OCI-LY7 (cell line): ENCODE results near the gene SCAMP5. TPM values are rescaled to one million over a fixed set of nuclear protein-coding genes. Genes with fewer than 3 reads are reported as not detected.

Experiments
- BruUV-seq: library from RNA; stranded (reverse); fragments of 400-500 nt; replicated peaks from 2 replicates; lab custom pipeline; 2021; lab: Mats Ljungman, UMichigan
- CTCF ChIA-PET: fragments of 300-600 bp; sonication (Branson Sonifier 250); formaldehyde crosslinking; loops from one replicate; lab custom pipeline; 2022; ENCODE audit warnings: antibody characterized with exemption; ENCODE audit not compliant: unreplicated experiment; lab: Charles Lee
- POLR2A ChIA-PET: fragments of 300-600 bp; sonication (Branson Sonifier 250); formaldehyde crosslinking; loops from one replicate; lab custom pipeline; 2022; ENCODE audit warnings: antibody characterized with exemption; lab: Charles Lee
- DNase-seq: peaks from one replicate; pipeline ENCODE4 v3.0.0-alpha.2; 2015; ENCODE audit warnings: low spot score
- H2AFZ ChIP-seq: fragments of 200-600 bp; sonication (generic), shearing (Covaris generic); 2 replicates; pipeline ENCODE4 v1.6.1; 2014; ENCODE audit warnings: mild to moderate bottlenecking, antibody characterized with exemption, low read length, moderate library complexity
- H3K27ac ChIP-seq: fragments of 200-600 bp; sonication (generic); 2 replicates; pipeline ENCODE4 v1.5.1; 2014; ENCODE audit warnings: mixed run types, low read depth, mild to moderate bottlenecking, moderate library complexity, low read length, inconsistent platforms; ENCODE audit not compliant: poor library complexity, severe bottlenecking
- H3K36me3 ChIP-seq: fragments of 200-600 bp; sonication (generic); 2 replicates; pipeline ENCODE4 v1.6.1; 2014; ENCODE audit warnings: mild to moderate bottlenecking, antibody characterized with exemption, low read length, moderate library complexity, mixed read lengths; ENCODE audit not compliant: insufficient read depth
- H3K4me1 ChIP-seq: fragments of 200-600 bp; sonication (generic); 2 replicates; pipeline ENCODE4 v1.5.1; 2014; ENCODE audit warnings: mild to moderate bottlenecking, low read length; ENCODE audit not compliant: insufficient read depth, poor library complexity, severe bottlenecking
- H3K4me2 ChIP-seq: fragments of 200-600 bp; sonication (generic); 2 replicates; pipeline ENCODE4 v1.6.1; 2014; ENCODE audit warnings: mild to moderate bottlenecking, low read length
- H3K4me3 ChIP-seq: fragments of 200-600 bp; sonication (generic); 2 replicates; pipeline ENCODE4 v1.5.1; 2014; ENCODE audit warnings: mild to moderate bottlenecking, low read depth, low read length; ENCODE audit not compliant: poor library complexity, severe bottlenecking
- H3K79me2 ChIP-seq: fragments of 200-600 bp; sonication (generic); 2 replicates; pipeline ENCODE4 v1.6.1; 2016; ENCODE audit warnings: low read depth, mild to moderate bottlenecking, low read length, moderate library complexity, mixed read lengths; ENCODE audit not compliant: insufficient read depth
- H3K9me2 ChIP-seq: fragments of 200-600 bp; sonication (generic); 2 replicates; pipeline ENCODE4 v1.6.1; 2016; ENCODE audit warnings: mild to moderate bottlenecking, low read length, mixed read lengths; ENCODE audit not compliant: insufficient read depth
- H3K9me3 ChIP-seq: fragments of 200-600 bp; sonication (generic); 2 replicates; pipeline ENCODE4 v1.6.1; 2014; ENCODE audit warnings: mild to moderate bottlenecking, mixed run types, low read length, mixed read lengths
- H4K20me1 ChIP-seq: fragments of 200-600 bp; sonication (generic); 2 replicates; pipeline ENCODE4 v1.6.1; 2014; ENCODE audit warnings: mild to moderate bottlenecking, antibody characterized with exemption, low read length, moderate library complexity, mixed read lengths; ENCODE audit not compliant: insufficient read depth
- CTCF ChIP-seq: fragments of 200-600 bp; sonication (generic); conservative IDR thresholded peaks from 2 replicates; pipeline ENCODE4 v1.5.1; 2014; ENCODE audit warnings: mild to moderate bottlenecking, antibody characterized with exemption, low read length, moderate library complexity, mixed read lengths
- EZH2phosphoT487 ChIP-seq: fragments of 200-600 bp; sonication (generic); IDR thresholded peaks from 2 replicates; pipeline ENCODE4 v1.6.1; 2018; ENCODE audit warnings: low read depth, borderline replicate concordance, mild to moderate bottlenecking, mixed run types, antibody characterized with exemption, low read length, moderate library complexity, mixed read lengths
- intact Hi-C: fragments of 100-400 bp; cut with micrococcal nuclease; formaldehyde crosslinking; loops from one replicate; pipeline ENCODE4 v1.10.0; 2022; ENCODE audit not compliant: unreplicated experiment
- total RNA-seq, 2 experiments: library from RNA; depleted of rRNA in 1 of 2; stranded (reverse); fragments of >200 nt in 1 of 2; shearing (Covaris generic) in 1 of 2; gene quantifications; 2 replicates each; pipeline ENCODE4 v1.2.3, GENCODE V29; 2014 to 2022

The SCAMP5 gene
- total RNA-seq, 2 experiments from 2014 or later: 29.4 to 43.7 TPM

- CTCF ChIA-PET: no interaction called here
- H3K27ac ChIP-seq: no peak overlapping the region
- intact Hi-C loops: loop anchor here (5.0 kb wide), 1 partner anchor 215 kb away; the partner anchor contains the start of gene CYP1A2
- H3K9me2 ChIP-seq: no peaks in the 10 kb centered on the region
- H3K79me2 ChIP-seq: no peaks in the 10 kb centered on the region
- TF ChIP-seq EZH2phosphoT487 (no peak), CTCF (no peak)
- H3K36me3 ChIP-seq: no peaks in the 10 kb centered on the region
- H4K20me1 ChIP-seq: no peaks in the 10 kb centered on the region
- no TSS peak for BruUV-seq
- H3K4me3 ChIP-seq: no peak overlapping the region
- peaks cover 28% of the 10 kb centered on the region for H3K4me1 ChIP-seq
- no peak for DNase-seq
- no peaks in the 10 kb centered on the region for H3K9me3 ChIP-seq
- H3K4me2 ChIP-seq: no peak overlapping the region
- H2AFZ ChIP-seq: no peak overlapping the region
- POLR2A ChIA-PET: no interaction called here
Observed at GRCh38 chr15:74962671-74963070, 32.7 kb upstream of the SCAMP5 start.

- no peak overlapping the region for H3K4me2 ChIP-seq
- H3K79me2 ChIP-seq: no peaks in the 10 kb centered on the region
- H3K4me1 ChIP-seq: peaks cover 29% of the 10 kb centered on the region
- H3K9me3 ChIP-seq: no peaks in the 10 kb centered on the region
- no peaks in the 10 kb centered on the region for H3K9me2 ChIP-seq
- ChIA-PET CTCF (no interaction called here), POLR2A (interaction anchor here (0.6 kb wide), 1 partner anchor 47 kb away, joined by 3 read pairs; no protein-coding TSS in a partner anchor)
- H2AFZ ChIP-seq: no peak overlapping the region
- TF ChIP-seq EZH2phosphoT487 (no peak), CTCF (no peak)
- H3K27ac ChIP-seq: no peak overlapping the region
- DNase-seq: no peak
- H4K20me1 ChIP-seq: no peaks in the 10 kb centered on the region
- intact Hi-C loops: loop anchor here (5.0 kb wide), 1 partner anchor 216 kb away; the partner anchor contains the start of gene CYP1A2
- no TSS peak for BruUV-seq
- no peak overlapping the region for H3K4me3 ChIP-seq
- H3K36me3 ChIP-seq: no peaks in the 10 kb centered on the region
Observed at GRCh38 chr15:74963213-74963612, 32.1 kb upstream of the SCAMP5 start.

DNA sequence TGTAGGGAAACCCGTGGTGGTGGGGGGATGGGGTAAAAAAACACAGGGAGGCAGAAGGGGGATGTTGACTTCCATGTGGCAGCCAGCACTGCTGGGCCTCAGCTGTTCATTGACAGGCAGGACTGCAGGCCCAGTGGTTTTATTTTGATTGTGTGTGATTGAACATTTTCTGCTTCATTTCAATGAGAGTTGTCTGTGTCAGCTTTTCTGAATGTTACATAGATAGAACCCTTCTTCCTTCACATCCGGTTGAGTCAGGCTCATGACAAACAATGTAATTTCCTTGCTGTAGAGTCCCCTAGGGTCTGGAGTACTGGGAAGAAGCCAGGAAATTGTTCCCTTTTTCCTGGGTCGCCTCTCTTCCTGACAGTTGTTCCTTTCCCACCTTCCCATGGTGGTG, 30.6 kb upstream of the SCAMP5 start:
- Histone ChIP-seq H4K20me1 (no peaks in the 10 kb centered on the region), H3K4me1 (peaks cover 24% of the 10 kb centered on the region), H2AFZ (no peak overlapping the region), H3K9me3 (no peaks in the 10 kb centered on the region), H3K4me3 (no peak overlapping the region), H3K36me3 (no peaks in the 10 kb centered on the region), H3K9me2 (no peaks in the 10 kb centered on the region), H3K27ac (no peak overlapping the region), H3K4me2 (no peak overlapping the region), H3K79me2 (no peaks in the 10 kb centered on the region)
- no TSS peak for BruUV-seq
- ChIA-PET CTCF (no interaction called here), POLR2A (no interaction called here)
- no peak for TF ChIP-seq CTCF
- TF ChIP-seq EZH2phosphoT487: no peak
- no peak for DNase-seq
- intact Hi-C loops: loop anchor here (5.0 kb wide), 1 partner anchor 217 kb away; the partner anchor contains the start of gene CYP1A2
